GM23338 (cell line): ENCODE results near the gene SSBP2. TPM values are rescaled to one million over a fixed set of nuclear protein-coding genes. Genes with fewer than 3 reads are reported as not detected.

Experiments
- ATAC-seq: fragments of 200-7000 bp; cut with Tn5 transposase; 3 replicates; pipeline ENCODE4 v1.9.1; 2020
- DNase-seq: peaks from one replicate; pipeline ENCODE4 v3.0.0-alpha.2; 2015; ENCODE audit warnings: low spot score
- H2AFZ ChIP-seq: fragments of 200-600 bp; sonication (generic); 2 replicates; pipeline ENCODE4 v1.8.0; 2016; ENCODE audit warnings: antibody characterized with exemption, mild to moderate bottlenecking, moderate library complexity
- H3F3A ChIP-seq: fragments of 200-600 bp; sonication (generic); replicated peaks from 2 replicates; pipeline ENCODE4 v1.8.0; 2017; ENCODE audit warnings: antibody characterized with exemption, mixed run types, low read depth
- H3K27ac ChIP-seq: fragments of 200-600 bp; sonication (generic); 2 replicates; pipeline ENCODE4 v1.6.1; 2016; ENCODE audit warnings: low read depth
- H3K27me3 ChIP-seq: fragments of 200-600 bp; sonication (generic); 2 replicates; pipeline ENCODE4 v1.8.0; 2016; ENCODE audit warnings: mild to moderate bottlenecking, mixed run types, moderate library complexity; ENCODE audit not compliant: insufficient read depth
- H3K36me3 ChIP-seq: fragments of 200-600 bp; sonication (generic); 2 replicates; pipeline ENCODE4 v1.8.0; 2016; ENCODE audit warnings: mild to moderate bottlenecking; ENCODE audit not compliant: insufficient read depth
- H3K4me1 ChIP-seq: fragments of 200-600 bp; sonication (generic); 2 replicates; pipeline ENCODE4 v1.8.0; 2016; ENCODE audit warnings: mild to moderate bottlenecking, moderate library complexity; ENCODE audit not compliant: insufficient read depth
- H3K4me2 ChIP-seq: fragments of 200-600 bp; sonication (generic); 2 replicates; pipeline ENCODE4 v1.7.1; 2017; ENCODE audit warnings: mixed run types
- H3K4me3 ChIP-seq: fragments of 200-600 bp; sonication (generic); 2 replicates; pipeline ENCODE4 v1.6.1; 2016; ENCODE audit warnings: mixed run types
- H3K79me2 ChIP-seq: fragments of 200-600 bp; sonication (generic); replicated peaks from 2 replicates; pipeline ENCODE4 v1.8.0; 2017; ENCODE audit warnings: mild to moderate bottlenecking; ENCODE audit not compliant: insufficient read depth
- H3K9me2 ChIP-seq: fragments of 200-600 bp; sonication (generic); 2 replicates; pipeline ENCODE4 v1.8.0; 2017; ENCODE audit not compliant: insufficient read depth
- H4K20me1 ChIP-seq: fragments of 200-600 bp; sonication (generic); replicated peaks from 2 replicates; pipeline ENCODE4 v1.8.0; 2017; ENCODE audit warnings: mild to moderate bottlenecking; ENCODE audit not compliant: insufficient read depth
- H3K27ac Mint-ChIP-seq: 2 replicates; pipeline ENCODE4 v1.8.0; 2020; ENCODE audit warnings: inconsistent platforms, mild to moderate bottlenecking, moderate library complexity, mixed read lengths
- H3K27me3 Mint-ChIP-seq: 3 replicates; pipeline ENCODE4 v1.8.0; 2022; ENCODE audit warnings: low read depth, mild to moderate bottlenecking, moderate library complexity, mixed read lengths, inconsistent platforms; ENCODE audit not compliant: insufficient read depth, poor library complexity
- H3K36me3 Mint-ChIP-seq: 3 replicates; pipeline ENCODE4 v1.8.0; 2021; ENCODE audit warnings: low read depth, mild to moderate bottlenecking, inconsistent platforms, moderate library complexity, mixed read lengths
- H3K4me1 Mint-ChIP-seq: 3 replicates; pipeline ENCODE4 v1.8.0; 2020; ENCODE audit warnings: mild to moderate bottlenecking, inconsistent platforms, mixed read lengths
- H3K4me3 Mint-ChIP-seq: 3 replicates; pipeline ENCODE4 v1.8.0; 2021; ENCODE audit warnings: moderate library complexity, mild to moderate bottlenecking, inconsistent platforms, mixed read lengths
- H3K9me3 Mint-ChIP-seq: 3 replicates; pipeline ENCODE4 v1.8.0; 2020; ENCODE audit warnings: moderate library complexity, mild to moderate bottlenecking, inconsistent platforms, mixed read lengths
- CREB1 ChIP-seq: fragments of 250-450 bp; sonication (Bioruptor Pico); IDR thresholded peaks from 2 replicates; pipeline ENCODE4 v1.5.0; 2020; ENCODE audit warnings: low read depth, mild to moderate bottlenecking, moderate library complexity
- EZH2 ChIP-seq: fragments of 200-600 bp; sonication (generic); IDR thresholded peaks from one replicate; pipeline ENCODE4 v1.8.0; 2017; ENCODE audit warnings: antibody characterized with exemption, mild to moderate bottlenecking, low read depth; ENCODE audit not compliant: unreplicated experiment
- EZH2phosphoT487 ChIP-seq: fragments of 200-600 bp; sonication (generic); IDR thresholded peaks from one replicate; pipeline ENCODE4 v1.8.1; 2018; ENCODE audit warnings: antibody characterized with exemption; ENCODE audit not compliant: unreplicated experiment
- JUNB ChIP-seq: IDR thresholded peaks from one replicate; pipeline ENCODE4 v1.6.1; 2016; ENCODE audit warnings: antibody characterized with exemption; ENCODE audit not compliant: unreplicated experiment
- POLR2AphosphoS5 ChIP-seq: IDR thresholded peaks from 2 replicates; pipeline ENCODE4 v1.6.1; 2016; ENCODE audit warnings: antibody characterized with exemption, low read depth
- REST ChIP-seq: IDR thresholded peaks from one replicate; pipeline ENCODE4 v1.6.1; 2018; ENCODE audit warnings: antibody characterized with exemption; ENCODE audit not compliant: unreplicated experiment
- STAT1 ChIP-seq: IDR thresholded peaks from one replicate; pipeline ENCODE4 v1.6.1; 2016; ENCODE audit warnings: antibody characterized with exemption; ENCODE audit not compliant: unreplicated experiment
- ZNF114 ChIP-seq: fragments of 250-450 bp; sonication (Bioruptor Pico); IDR thresholded peaks from 2 replicates; pipeline ENCODE4 v1.5.0; 2020; ENCODE audit warnings: mild to moderate bottlenecking, moderate library complexity
- ZNF331 ChIP-seq: fragments of 250-450 bp; sonication (Bioruptor Pico); IDR thresholded peaks from 2 replicates; pipeline ENCODE4 v1.5.0; 2020; ENCODE audit warnings: low read depth, mild to moderate bottlenecking, moderate library complexity
- ZNF462 ChIP-seq: fragments of 250-450 bp; sonication (Bioruptor Pico); IDR thresholded peaks from 2 replicates; pipeline ENCODE4 v1.5.0; 2020; ENCODE audit warnings: mild to moderate bottlenecking, moderate library complexity
- polyA plus RNA-seq: library from polyadenylated mRNA; unstranded; fragments of >200 nt; fragmentation: Nextera tagmentation; extraction: Ambion mirVana; gene quantifications from 2 replicates; pipeline ENCODE4 v1.2.1, GENCODE V29; 2016
- total RNA-seq: library from RNA; depleted of rRNA; stranded (reverse); fragments of >200 nt; shearing (Covaris generic); gene quantifications from 2 replicates; pipeline ENCODE4 v1.2.3, GENCODE V29; 2014
- TF ChIP-seq, protein P1 (sequence below): IDR thresholded peaks from 2 replicates; pipeline ENCODE4 v1.6.1; 2016; ENCODE audit warnings: antibody characterized with exemption
- TF ChIP-seq, protein P2 (sequence below), 2 experiments: fragments of 200-600 bp in 1 of 2; sonication (generic) in 1 of 2; conservative IDR thresholded peaks; 2 replicates each; pipeline versions ENCODE4 v1.5.1 to v1.6.1; 2016 to 2017; ENCODE audit warnings: antibody characterized with exemption in 2 of 2, low read depth in 2 of 2, mild to moderate bottlenecking in 2 of 2, moderate library complexity in 1 of 2

SSBP2 gene
- total and polyA plus RNA-seq, 2 experiments from 2014 or later = 21.5 to 24.7 TPM

DNA sequence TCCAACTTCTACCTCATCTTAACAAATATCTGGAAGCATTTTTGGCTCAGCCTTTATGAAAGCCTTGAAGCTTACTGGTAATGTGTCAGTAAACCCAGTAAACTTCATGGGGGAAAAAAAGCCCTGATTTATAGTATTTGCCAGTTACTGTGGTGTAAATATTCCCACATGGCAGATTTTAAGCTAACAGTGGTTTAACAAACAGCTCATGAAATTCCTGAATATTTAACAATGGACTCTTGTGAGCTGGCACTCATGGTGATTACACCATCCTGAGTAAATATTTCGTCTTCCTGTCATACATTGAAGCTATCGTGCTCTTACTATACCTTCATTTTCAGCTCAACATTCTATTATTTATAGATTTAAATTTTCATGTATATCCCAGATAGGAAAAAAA is 300.0 kb downstream of the SSBP2 start (continued):
- TF ChIP-seq ZNF462 (CRISPR knock-in tag) (no peak), STAT1 (no peak), POLR2AphosphoS5 (no peak), CREB1 (CRISPR knock-in tag) (no peak), JUNB (no peak)
- TF ChIP-seq, protein P1, sequence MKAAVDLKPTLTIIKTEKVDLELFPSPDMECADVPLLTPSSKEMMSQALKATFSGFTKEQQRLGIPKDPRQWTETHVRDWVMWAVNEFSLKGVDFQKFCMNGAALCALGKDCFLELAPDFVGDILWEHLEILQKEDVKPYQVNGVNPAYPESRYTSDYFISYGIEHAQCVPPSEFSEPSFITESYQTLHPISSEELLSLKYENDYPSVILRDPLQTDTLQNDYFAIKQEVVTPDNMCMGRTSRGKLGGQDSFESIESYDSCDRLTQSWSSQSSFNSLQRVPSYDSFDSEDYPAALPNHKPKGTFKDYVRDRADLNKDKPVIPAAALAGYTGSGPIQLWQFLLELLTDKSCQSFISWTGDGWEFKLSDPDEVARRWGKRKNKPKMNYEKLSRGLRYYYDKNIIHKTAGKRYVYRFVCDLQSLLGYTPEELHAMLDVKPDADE = no peak
- TF ChIP-seq, protein P2, sequence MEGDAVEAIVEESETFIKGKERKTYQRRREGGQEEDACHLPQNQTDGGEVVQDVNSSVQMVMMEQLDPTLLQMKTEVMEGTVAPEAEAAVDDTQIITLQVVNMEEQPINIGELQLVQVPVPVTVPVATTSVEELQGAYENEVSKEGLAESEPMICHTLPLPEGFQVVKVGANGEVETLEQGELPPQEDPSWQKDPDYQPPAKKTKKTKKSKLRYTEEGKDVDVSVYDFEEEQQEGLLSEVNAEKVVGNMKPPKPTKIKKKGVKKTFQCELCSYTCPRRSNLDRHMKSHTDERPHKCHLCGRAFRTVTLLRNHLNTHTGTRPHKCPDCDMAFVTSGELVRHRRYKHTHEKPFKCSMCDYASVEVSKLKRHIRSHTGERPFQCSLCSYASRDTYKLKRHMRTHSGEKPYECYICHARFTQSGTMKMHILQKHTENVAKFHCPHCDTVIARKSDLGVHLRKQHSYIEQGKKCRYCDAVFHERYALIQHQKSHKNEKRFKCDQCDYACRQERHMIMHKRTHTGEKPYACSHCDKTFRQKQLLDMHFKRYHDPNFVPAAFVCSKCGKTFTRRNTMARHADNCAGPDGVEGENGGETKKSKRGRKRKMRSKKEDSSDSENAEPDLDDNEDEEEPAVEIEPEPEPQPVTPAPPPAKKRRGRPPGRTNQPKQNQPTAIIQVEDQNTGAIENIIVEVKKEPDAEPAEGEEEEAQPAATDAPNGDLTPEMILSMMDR (conservative IDR thresholded peaks at IDR 0.05; ENCODE audit: low read depth in 2 of 2) = no peak

GRCh38 chr5:81435023-81435422 is 315.9 kb downstream of the SSBP2 start:
- Mint-ChIP-seq H3K4me3 (no peak overlapping the region), H3K27me3 (no peaks in the 10 kb centered on the region), H3K27ac (no peak overlapping the region), H3K4me1 (no peaks in the 10 kb centered on the region), H3K36me3 (peaks cover 5% of the 10 kb centered on the region; the same call in 2 of the 3 replicates), H3K9me3 (peaks cover 6% of the 10 kb centered on the region; the same call in 2 of the 3 replicates)
- no peak overlapping the region for H3K4me3 ChIP-seq
- no peak for DNase-seq
- H3F3A ChIP-seq = no peaks in the 10 kb centered on the region
- H3K79me2 ChIP-seq = no peaks in the 10 kb centered on the region
- H2AFZ ChIP-seq = no peak overlapping the region
- H4K20me1 ChIP-seq = no peaks in the 10 kb centered on the region
- no peak overlapping the region for H3K4me2 ChIP-seq
- ATAC-seq = no peak
- H3K4me1 ChIP-seq = no peaks in the 10 kb centered on the region
- H3K36me3 ChIP-seq = no peaks in the 10 kb centered on the region
- H3K27me3 ChIP-seq = no peaks in the 10 kb centered on the region
- no peaks in the 10 kb centered on the region for H3K9me2 ChIP-seq
- H3K27ac ChIP-seq = no peak overlapping the region
- TF ChIP-seq REST = no peak
- TF ChIP-seq STAT1 = no peak
- no peak for TF ChIP-seq EZH2phosphoT487
- TF ChIP-seq EZH2 = no peak
- TF ChIP-seq POLR2AphosphoS5 = no peak
- TF ChIP-seq ZNF114 (CRISPR knock-in tag) = no peak
- no peak for TF ChIP-seq JUNB
- TF ChIP-seq ZNF331 = no peak
